IMR-90 (cell line): ENCODE measurements around the gene PPP5C. TPM values are rescaled to one million over a fixed set of nuclear protein-coding genes. Genes with fewer than 3 reads are reported as not detected.

Source experiments
- ATAC-seq: fragments of 200-7000 bp; cut with Tn5 transposase; 2 replicates; pipeline ENCODE4 v1.9.1; 2020; ENCODE audit warnings: low read depth, mild to moderate bottlenecking, moderate library complexity
- BruUV-seq: library from RNA; stranded (reverse); fragments of 400-500 nt; replicated peaks from 2 replicates; lab custom pipeline; 2021; lab: Mats Ljungman, UMichigan
- CTCF ChIA-PET: fragments of 300-600 bp; formaldehyde crosslinking; extraction: SDS; loops from one replicate; lab custom pipeline; 2021; ENCODE audit warnings: antibody characterized with exemption; lab: Yijun Ruan, JAX
- POLR2A ChIA-PET: fragments of 300-600 bp; sonication (Branson Sonifier 250); formaldehyde crosslinking; loops from one replicate; lab custom pipeline; 2022; ENCODE audit warnings: antibody characterized with exemption; ENCODE audit not compliant: unreplicated experiment; lab: Charles Lee
- DNase-seq: peaks from one replicate; pipeline ENCODE4 v3.0.0; 2013
- H2AFZ ChIP-seq: replicated peaks from 2 replicates; pipeline ENCODE3; 2013; ENCODE audit warnings: low read length, mild to moderate bottlenecking; ENCODE audit not compliant: poor library complexity
- H2AK5ac ChIP-seq: 2 replicates; pipeline ENCODE4 v1.6.1; 2013; ENCODE audit warnings: low read depth, low read length, inconsistent platforms
- H2AK9ac ChIP-seq: replicated peaks from 2 replicates; pipeline ENCODE3; 2013; ENCODE audit warnings: mild to moderate bottlenecking, low read depth, low read length, moderate library complexity; ENCODE audit not compliant: poor library complexity
- H2BK120ac ChIP-seq: 2 replicates; pipeline ENCODE4 v1.6.1; 2013; ENCODE audit warnings: low read depth, low read length, inconsistent platforms
- H2BK15ac ChIP-seq: 3 replicates; pipeline ENCODE4 v1.6.1; 2013; ENCODE audit warnings: low read depth, low read length, inconsistent platforms
- H2BK20ac ChIP-seq: 2 replicates; pipeline ENCODE4 v1.6.1; 2013; ENCODE audit warnings: low read depth, mild to moderate bottlenecking, inconsistent platforms, low read length, moderate library complexity
- H2BK5ac ChIP-seq: 2 replicates; pipeline ENCODE4 v1.6.1; 2013; ENCODE audit warnings: mild to moderate bottlenecking, low read depth, low read length, inconsistent platforms; ENCODE audit not compliant: poor library complexity, severe bottlenecking
- H3K14ac ChIP-seq: replicated peaks from 2 replicates; pipeline ENCODE4 v1.6.1; 2013; ENCODE audit warnings: low read depth, low read length, inconsistent platforms
- H3K18ac ChIP-seq: 2 replicates; pipeline ENCODE4 v1.6.1; 2013; ENCODE audit warnings: low read depth, low read length, control low read depth
- H3K23ac ChIP-seq: 2 replicates; pipeline ENCODE4 v1.6.1; 2013; ENCODE audit warnings: low read depth, low read length, inconsistent platforms
- H3K27ac ChIP-seq: 2 replicates; pipeline ENCODE4 v1.5.1; 2013; ENCODE audit warnings: mild to moderate bottlenecking, control low read depth, low read length; ENCODE audit not compliant: insufficient read depth
- H3K27me3 ChIP-seq: 2 replicates; pipeline ENCODE4 v1.6.1; 2013; ENCODE audit warnings: low read length; ENCODE audit not compliant: control insufficient read depth, insufficient read depth
- H3K36me3 ChIP-seq: 2 replicates; pipeline ENCODE4 v1.6.1; 2013; ENCODE audit warnings: low read length, mixed read lengths; ENCODE audit not compliant: control insufficient read depth, insufficient read depth
- H3K4ac ChIP-seq: 2 replicates; pipeline ENCODE4 v1.6.1; 2013; ENCODE audit warnings: low read depth, low read length, inconsistent platforms
- H3K4me1 ChIP-seq: 2 replicates; pipeline ENCODE4 v1.6.1; 2013; ENCODE audit warnings: low read length, mixed read lengths; ENCODE audit not compliant: control insufficient read depth, insufficient read depth
- H3K4me2 ChIP-seq: 2 replicates; pipeline ENCODE4 v1.6.1; 2013; ENCODE audit warnings: low read depth, mild to moderate bottlenecking, control low read depth, low read length, moderate library complexity
- H3K4me3 ChIP-seq: 2 replicates; pipeline ENCODE4 v1.5.1; 2013; ENCODE audit warnings: low read depth, mild to moderate bottlenecking, control low read depth, low read length, moderate library complexity; ENCODE audit not compliant: insufficient read depth
- H3K56ac ChIP-seq: 2 replicates; pipeline ENCODE4 v1.6.1; 2013; ENCODE audit warnings: low read length, inconsistent platforms; ENCODE audit not compliant: insufficient read depth; ENCODE audit errors: extremely low read depth
- H3K79me1 ChIP-seq, 2 experiments: 2 replicates each; pipeline ENCODE4 v1.6.1; 2013; ENCODE audit warnings: low read length in 2 of 2, inconsistent platforms in 1 of 2, low read depth in 1 of 2
- H3K9ac ChIP-seq: 2 replicates; pipeline ENCODE4 v1.6.1; 2013; ENCODE audit warnings: low read depth, low read length, control low read depth
- H3K9me1 ChIP-seq: 2 replicates; pipeline ENCODE4 v1.6.1; 2013; ENCODE audit warnings: low read length, inconsistent platforms; ENCODE audit not compliant: insufficient read depth
- H3K9me3 ChIP-seq: 2 replicates; pipeline ENCODE4 v1.6.1; 2013; ENCODE audit warnings: low read length; ENCODE audit not compliant: control insufficient read depth, insufficient read depth
- H4K20me1 ChIP-seq: 2 replicates; pipeline ENCODE4 v1.6.1; 2013; ENCODE audit warnings: low read length, inconsistent platforms; ENCODE audit not compliant: insufficient read depth
- H4K5ac ChIP-seq: 2 replicates; pipeline ENCODE4 v1.6.1; 2013; ENCODE audit warnings: mild to moderate bottlenecking, low read depth, low read length, control low read depth
- H4K8ac ChIP-seq, 2 experiments: 2 replicates each; pipeline ENCODE4 v1.6.1; 2013; ENCODE audit warnings: low read depth in 2 of 2, low read length in 2 of 2, control low read depth in 1 of 2, inconsistent platforms in 1 of 2
- H4K91ac ChIP-seq: 2 replicates; pipeline ENCODE4 v1.6.1; 2013; ENCODE audit warnings: low read depth, low read length, inconsistent platforms; ENCODE audit not compliant: insufficient read depth
- CEBPB ChIP-seq: IDR thresholded peaks from 2 replicates; pipeline ENCODE4 v1.6.1; 2012; ENCODE audit warnings: low read depth, low read length, improper control_type of control experiment
- CHD1 ChIP-seq: IDR thresholded peaks from 2 replicates; pipeline ENCODE4 v1.6.1; 2012; ENCODE audit warnings: low read depth, low read length, improper control_type of control experiment
- FOS ChIP-seq: fragments of 150-350 bp; IDR thresholded peaks from 2 replicates; pipeline ENCODE4 v1.6.1; 2016; ENCODE audit warnings: low read depth, low read length
- MAFK ChIP-seq: IDR thresholded peaks from 2 replicates; pipeline ENCODE4 v1.6.1; 2012; ENCODE audit warnings: low read depth, low read length, improper control_type of control experiment
- MAZ ChIP-seq: IDR thresholded peaks from 2 replicates; pipeline ENCODE4 v1.6.1; 2012; ENCODE audit warnings: low read depth, mild to moderate bottlenecking, low read length, improper control_type of control experiment, moderate library complexity, borderline replicate concordance
- MXI1 ChIP-seq: IDR thresholded peaks from 2 replicates; pipeline ENCODE4 v1.6.1; 2012; ENCODE audit warnings: low read depth, mild to moderate bottlenecking, low read length, moderate library complexity, borderline replicate concordance
- NFE2L2 ChIP-seq: fragments of 150-350 bp; IDR thresholded peaks from 2 replicates; pipeline ENCODE4 v1.6.1; 2016; ENCODE audit warnings: low read depth, mild to moderate bottlenecking, low read length
- RAD21 ChIP-seq: IDR thresholded peaks from 2 replicates; pipeline ENCODE4 v1.6.1; 2012; ENCODE audit warnings: low read length, improper control_type of control experiment
- RCOR1 ChIP-seq: IDR thresholded peaks from 2 replicates; pipeline ENCODE4 v1.6.1; 2012; ENCODE audit warnings: mild to moderate bottlenecking, low read length, improper control_type of control experiment; ENCODE audit not compliant: insufficient replicate concordance
- RFX5 ChIP-seq: IDR thresholded peaks from 2 replicates; pipeline ENCODE4 v1.8.0; 2012; ENCODE audit warnings: low read depth, mild to moderate bottlenecking, low read length, moderate library complexity
- SMC3 ChIP-seq: fragments of 150-350 bp; IDR thresholded peaks from 2 replicates; pipeline ENCODE4 v1.6.1; 2016; ENCODE audit warnings: low read depth, mild to moderate bottlenecking, antibody characterized with exemption, low read length, moderate library complexity
- WGBS, 2 experiments: methylation state at CpG; one replicate each; pipeline versions ENCODE4 v1.1.5 to v1.1.7; 2013; ENCODE audit warnings: missing lambda C conversion rate in 2 of 2; ENCODE audit not compliant: insufficient read length in 1 of 2; ENCODE audit errors: extremely low coverage in 2 of 2; 5-methylcytosine and 5-hydroxymethylcytosine counted together
- dilution Hi-C: fragments of 300-500 bp; cut with HindIII; formaldehyde crosslinking; loops from one replicate; pipeline ENCODE4 v1.14.3; 2018; ENCODE audit warnings: low sequenced_read_pairs; ENCODE audit not compliant: unreplicated experiment
- in situ Hi-C: fragments of 300-500 bp; cut with MboI; formaldehyde crosslinking; loops from 3 replicates; pipeline ENCODE4 v1.14.3; 2019; ENCODE audit warnings: low sequenced_read_pairs, inconsistent platforms, mixed read lengths
- intact Hi-C: fragments of 100-400 bp; cut with micrococcal nuclease; formaldehyde crosslinking; loops from 2 replicates; pipeline ENCODE4 v1.10.0; 2022
- polyA plus RNA-seq, 3 experiments: library from polyadenylated mRNA; depleted of rRNA; stranded (reverse); fragments of >200 nt; gene quantifications; 2 replicates each; pipeline ENCODE4 v1.2.3, GENCODE V29; 2012; ENCODE audit warnings: low replicate concordance in 1 of 3
- total RNA-seq: library from RNA; depleted of rRNA; stranded (reverse); fragments of >200 nt; gene quantifications from 2 replicates; pipeline ENCODE4 v1.2.3, GENCODE V29; 2012
- TF ChIP-seq, protein P1 (sequence below): conservative IDR thresholded peaks from 2 replicates; pipeline ENCODE4 v1.5.1; 2012; ENCODE audit warnings: mild to moderate bottlenecking, low read depth, low read length, improper control_type of control experiment
- TF ChIP-seq, protein P2 (sequence below): fragments of 150-350 bp; IDR thresholded peaks from 2 replicates; pipeline ENCODE4 v1.6.1; 2016; ENCODE audit warnings: low read depth, mild to moderate bottlenecking, low read length, moderate library complexity, borderline replicate concordance

PPP5C gene
- total and polyA plus RNA-seq, 2 of the 4 experiments (the other 2 are of a cell fraction): 80.5 to 128 TPM

DNA sequence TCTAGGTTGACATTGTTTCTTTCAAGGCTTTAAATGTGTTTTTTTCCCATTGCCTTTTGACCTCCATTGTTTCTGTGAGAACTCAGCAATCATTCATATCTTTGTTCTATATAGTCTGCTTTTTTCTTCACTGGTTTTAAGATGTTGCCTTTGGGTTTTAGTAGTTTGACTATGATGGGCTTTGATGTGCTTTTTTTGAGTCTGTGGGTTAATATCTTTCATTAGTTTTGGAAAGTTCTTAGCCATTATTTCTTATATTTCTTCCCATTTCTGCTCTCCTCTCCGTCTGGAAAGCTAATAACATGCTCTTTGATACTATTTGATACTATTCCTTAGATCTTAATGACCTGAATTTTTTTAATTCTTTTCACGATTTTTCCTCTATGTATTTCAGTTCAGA lies 33.8 kb downstream of the PPP5C start:
- Histone ChIP-seq H4K91ac (no peak overlapping the region), H2BK5ac (no peak overlapping the region), H2AK9ac (no peak overlapping the region), H4K5ac (no peak overlapping the region), H2BK20ac (no peak overlapping the region), H2BK120ac (no peak overlapping the region), H3K14ac (no peak overlapping the region), H3K23ac (no peak overlapping the region), H3K27me3 (no peaks in the 10 kb centered on the region), H4K20me1 (no peaks in the 10 kb centered on the region), H3K79me1 (peaks cover 19 to 61% of the 10 kb centered on the region in 2 experiments), H3K27ac (no peak overlapping the region), H3K9me1 (peaks cover 8% of the 10 kb centered on the region), H3K18ac (no peak overlapping the region), H3K4me3 (no peak overlapping the region), H3K56ac (no peak overlapping the region), H3K9me3 (no peaks in the 10 kb centered on the region), H3K9ac (no peak overlapping the region), H2BK15ac (no peak overlapping the region), H2AFZ (no peak overlapping the region), H4K8ac (no peak overlapping the region), H3K4me2 (no peak overlapping the region), H3K36me3 (peaks cover 33% of the 10 kb centered on the region), H2AK5ac (no peak overlapping the region), H3K4me1 (no peaks in the 10 kb centered on the region; the same call in 1 of the 2 replicates), H3K4ac (no peak overlapping the region)
- in situ Hi-C loops (loop anchor here (10.0 kb wide), 1 partner anchor 96 kb away; no protein-coding TSS in a partner anchor), intact Hi-C loops (no loop called here), dilution Hi-C loops (no loop called here)
- BruUV-seq: no TSS peak
- ATAC-seq (no peak), DNase-seq (no peak)
- CTCF ChIA-PET: no interaction called here
- POLR2A ChIA-PET: no interaction called here
- WGBS, 2 experiments: no CpG with 5 or more reads among the region's 2 CpGs
- TF ChIP-seq MAFK (no peak), RFX5 (no peak), MXI1 (no peak), SMC3 (no peak), CEBPB (no peak), MAZ (no peak), RCOR1 (no peak), NFE2L2 (no peak), FOS (no peak), CHD1 (no peak), RAD21 (no peak)
- TF ChIP-seq, protein P1, sequence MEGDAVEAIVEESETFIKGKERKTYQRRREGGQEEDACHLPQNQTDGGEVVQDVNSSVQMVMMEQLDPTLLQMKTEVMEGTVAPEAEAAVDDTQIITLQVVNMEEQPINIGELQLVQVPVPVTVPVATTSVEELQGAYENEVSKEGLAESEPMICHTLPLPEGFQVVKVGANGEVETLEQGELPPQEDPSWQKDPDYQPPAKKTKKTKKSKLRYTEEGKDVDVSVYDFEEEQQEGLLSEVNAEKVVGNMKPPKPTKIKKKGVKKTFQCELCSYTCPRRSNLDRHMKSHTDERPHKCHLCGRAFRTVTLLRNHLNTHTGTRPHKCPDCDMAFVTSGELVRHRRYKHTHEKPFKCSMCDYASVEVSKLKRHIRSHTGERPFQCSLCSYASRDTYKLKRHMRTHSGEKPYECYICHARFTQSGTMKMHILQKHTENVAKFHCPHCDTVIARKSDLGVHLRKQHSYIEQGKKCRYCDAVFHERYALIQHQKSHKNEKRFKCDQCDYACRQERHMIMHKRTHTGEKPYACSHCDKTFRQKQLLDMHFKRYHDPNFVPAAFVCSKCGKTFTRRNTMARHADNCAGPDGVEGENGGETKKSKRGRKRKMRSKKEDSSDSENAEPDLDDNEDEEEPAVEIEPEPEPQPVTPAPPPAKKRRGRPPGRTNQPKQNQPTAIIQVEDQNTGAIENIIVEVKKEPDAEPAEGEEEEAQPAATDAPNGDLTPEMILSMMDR: no peak
- TF ChIP-seq, protein P2, sequence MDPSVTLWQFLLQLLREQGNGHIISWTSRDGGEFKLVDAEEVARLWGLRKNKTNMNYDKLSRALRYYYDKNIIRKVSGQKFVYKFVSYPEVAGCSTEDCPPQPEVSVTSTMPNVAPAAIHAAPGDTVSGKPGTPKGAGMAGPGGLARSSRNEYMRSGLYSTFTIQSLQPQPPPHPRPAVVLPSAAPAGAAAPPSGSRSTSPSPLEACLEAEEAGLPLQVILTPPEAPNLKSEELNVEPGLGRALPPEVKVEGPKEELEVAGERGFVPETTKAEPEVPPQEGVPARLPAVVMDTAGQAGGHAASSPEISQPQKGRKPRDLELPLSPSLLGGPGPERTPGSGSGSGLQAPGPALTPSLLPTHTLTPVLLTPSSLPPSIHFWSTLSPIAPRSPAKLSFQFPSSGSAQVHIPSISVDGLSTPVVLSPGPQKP: no peak
